NT2/D1 (cell line): Measurements from ENCODE around the gene SMPD4.
"Not testable (repeated sequence)": the region's sequence is repeated elsewhere in the genome, so short reads cannot be mapped to it uniquely, and the experiment has no call there.

Source experiments
- DNase-seq: peaks from one replicate; pipeline ENCODE4 v3.0.0-alpha.2; 2011; ENCODE audit warnings: low read depth, low spot score
- H3K27me3 ChIP-seq: 2 replicates; pipeline ENCODE4 v1.6.0; 2011; ENCODE audit warnings: mild to moderate bottlenecking; ENCODE audit not compliant: insufficient read length, insufficient read depth
- H3K36me3 ChIP-seq: 2 replicates; pipeline ENCODE4 v1.6.1; 2011; ENCODE audit warnings: mild to moderate bottlenecking, low read length, mixed read lengths; ENCODE audit not compliant: insufficient read depth, insufficient read length
- H3K4me1 ChIP-seq: 2 replicates; pipeline ENCODE4 v1.5.1; 2011; ENCODE audit not compliant: insufficient read depth, insufficient read length
- H3K4me3 ChIP-seq: 2 replicates; pipeline ENCODE4 v1.5.1; 2011; ENCODE audit warnings: low read depth; ENCODE audit not compliant: insufficient read length
- H3K9ac ChIP-seq: 2 replicates; pipeline ENCODE4 v1.6.0; 2011; ENCODE audit warnings: low read depth; ENCODE audit not compliant: insufficient read length
- H3K9me3 ChIP-seq: 2 replicates; pipeline ENCODE4 v1.5.1; 2011; ENCODE audit warnings: mild to moderate bottlenecking, low read length; ENCODE audit not compliant: insufficient read depth
- SUZ12 ChIP-seq: IDR thresholded peaks from 2 replicates; pipeline ENCODE4 v1.6.1; 2011; ENCODE audit not compliant: insufficient read length, insufficient read depth; ENCODE audit errors: extremely low read depth
- YY1 ChIP-seq: IDR thresholded peaks from 2 replicates; pipeline ENCODE4 v1.6.1; 2011; ENCODE audit not compliant: insufficient read length, insufficient read depth
- ZNF274 ChIP-seq: IDR thresholded peaks from 2 replicates; pipeline ENCODE4 v1.6.1; 2011; ENCODE audit warnings: mild to moderate bottlenecking, low read depth, low read length

SMPD4 gene

GRCh38 chr2:130198343-130198742 lies 16.9 kb upstream of the SMPD4 start, which contains the start of gene TUBA3E:
Gene TUBA3E (minus strand): TSS chr2:130198439. CDS start chr2:130198360, 79 bp downstream.
- no peak for TF ChIP-seq YY1
- no peak for TF ChIP-seq ZNF274
- TF ChIP-seq SUZ12 = no peak
- no peaks in the 10 kb centered on the region for H3K9me3 ChIP-seq

GRCh38 chr2:130196052-130196451 lies 14.7 kb upstream of the SMPD4 start:
- not testable (repeated sequence) for H3K4me1 ChIP-seq

More at GRCh38 chr2:130198343-130198742, 16.9 kb upstream of the SMPD4 start, which contains the start of gene TUBA3E:
- Histone ChIP-seq H3K27me3 (no peaks in the 10 kb centered on the region), H3K4me1 (no peaks in the 10 kb centered on the region), H3K36me3 (no peaks in the 10 kb centered on the region), H3K4me3 (no peak within 1 kb of the TSS), H3K9ac (no peak within 1 kb of the TSS)
- no peak for DNase-seq

DNA sequence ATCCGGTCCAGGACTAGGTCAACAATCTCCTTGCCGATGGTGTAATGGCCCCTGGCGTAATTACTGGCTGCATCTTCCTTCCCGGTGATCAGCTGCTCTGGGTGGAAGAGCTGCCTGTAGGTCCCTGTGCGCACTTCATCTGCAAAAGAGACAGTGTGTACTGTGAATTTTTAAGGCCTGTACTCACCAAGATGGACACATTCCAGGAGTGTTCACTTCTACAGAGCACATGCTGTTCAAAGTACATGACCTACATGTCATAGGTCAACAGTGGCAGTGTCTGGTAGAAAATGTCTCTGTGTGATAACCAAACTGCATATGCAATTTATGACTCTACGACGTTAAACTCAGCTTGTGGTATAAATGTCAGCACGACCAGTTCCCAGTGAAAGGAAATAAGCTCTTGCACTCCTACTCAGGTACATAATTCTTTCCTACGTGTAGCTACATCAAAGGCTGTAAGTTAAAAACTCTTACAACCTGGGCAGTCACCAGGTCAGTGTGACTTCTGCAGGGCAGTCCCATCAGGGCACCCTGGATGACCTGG lies 13.8 kb upstream of the SMPD4 start:
- not testable (repeated sequence) for DNase-seq, H3K27me3 ChIP-seq, H3K36me3 ChIP-seq, H3K4me3 ChIP-seq, H3K9me3 ChIP-seq, H3K9ac ChIP-seq, H3K4me1 ChIP-seq

More at GRCh38 chr2:130196052-130196451, 14.7 kb upstream of the SMPD4 start:
- DNase-seq, H3K4me3 ChIP-seq, H3K27me3 ChIP-seq, H3K9me3 ChIP-seq, H3K36me3 ChIP-seq, H3K9ac ChIP-seq: not testable (repeated sequence)

DNA sequence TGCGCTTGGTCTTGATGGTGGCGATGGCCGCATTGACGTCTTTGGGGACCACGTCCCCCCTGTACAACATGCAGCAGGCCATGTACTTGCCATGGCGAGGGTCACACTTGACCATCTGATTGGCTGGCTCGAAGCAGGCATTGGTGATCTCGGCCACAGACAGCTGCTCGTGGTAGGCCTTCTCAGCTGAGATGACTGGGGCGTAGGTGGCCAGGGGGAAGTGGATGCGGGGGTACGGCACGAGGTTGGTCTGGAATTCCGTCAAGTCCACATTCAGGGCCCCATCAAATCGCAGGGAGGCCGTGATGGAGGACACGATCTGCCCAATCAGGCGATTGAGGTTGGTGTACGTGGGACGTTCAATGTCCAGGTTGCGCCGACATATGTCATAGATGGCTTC lies 12.4 kb upstream of the SMPD4 start:
- not testable (repeated sequence) for H3K4me1 ChIP-seq, H3K27me3 ChIP-seq, H3K4me3 ChIP-seq, H3K36me3 ChIP-seq, DNase-seq, H3K9ac ChIP-seq, H3K9me3 ChIP-seq

- not testable (repeated sequence) for DNase-seq, H3K9me3 ChIP-seq, H3K9ac ChIP-seq, H3K27me3 ChIP-seq, H3K4me1 ChIP-seq, H3K4me3 ChIP-seq
- peaks cover 12% of the 10 kb centered on the region for H3K36me3 ChIP-seq
These were observed 11.0 kb upstream of the SMPD4 start for GRCh38 chr2:130192451-130192850.

GRCh38 chr2:130191319-130191718 lies 9.9 kb upstream of the SMPD4 start:
- not testable (repeated sequence) for H3K9me3 ChIP-seq, H3K27me3 ChIP-seq, H3K4me1 ChIP-seq, DNase-seq, H3K4me3 ChIP-seq, H3K9ac ChIP-seq
- H3K36me3 ChIP-seq = peaks cover 17% of the 10 kb centered on the region

DNA sequence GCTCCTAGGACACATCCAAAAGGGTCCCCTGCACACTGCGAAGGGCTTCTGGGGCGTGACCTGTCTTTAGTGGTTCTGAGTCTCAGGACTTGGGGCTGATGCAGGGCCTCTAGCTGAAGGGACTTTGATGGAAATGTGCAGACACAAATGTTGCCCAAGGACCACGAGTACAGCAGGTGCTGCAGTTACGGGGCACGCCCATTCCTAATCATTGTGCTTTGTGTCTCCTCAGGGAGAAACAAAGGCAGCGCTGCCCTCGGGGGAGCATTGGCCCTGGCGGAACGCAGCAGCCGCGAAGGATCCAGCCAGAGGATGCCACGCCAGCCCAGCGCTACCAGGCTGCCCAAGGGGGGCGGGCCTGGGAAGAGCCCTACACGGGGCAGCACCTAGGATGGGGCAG lies 8.8 kb upstream of the SMPD4 start:
- no peak for TF ChIP-seq ZNF274
- DNase-seq = no peak
- H3K4me3 ChIP-seq = no peak overlapping the region
- H3K27me3 ChIP-seq = no peaks in the 10 kb centered on the region
- H3K4me1 ChIP-seq = peaks cover 4% of the 10 kb centered on the region
- no peaks in the 10 kb centered on the region for H3K9me3 ChIP-seq
- no peak overlapping the region for H3K9ac ChIP-seq
- H3K36me3 ChIP-seq = peaks cover 21% of the 10 kb centered on the region

GRCh38 chr2:130188958-130189357 lies 7.6 kb upstream of the SMPD4 start:
- DNase-seq, H3K9me3 ChIP-seq, H3K4me1 ChIP-seq, H3K27me3 ChIP-seq, H3K4me3 ChIP-seq, H3K9ac ChIP-seq: not testable (repeated sequence)
- H3K36me3 ChIP-seq = peaks cover 30% of the 10 kb centered on the region

GRCh38 chr2:130187859-130188792 lies 6.7 kb upstream of the SMPD4 start:
- H3K36me3 ChIP-seq = peaks cover 38% of the 10 kb centered on the region
- not testable (repeated sequence) for DNase-seq, H3K9me3 ChIP-seq, H3K4me3 ChIP-seq, H3K27me3 ChIP-seq
- H3K9ac ChIP-seq = peak overlapping the region; percentile 50
- peaks cover 11% of the 10 kb centered on the region for H3K4me1 ChIP-seq
